Coronary artery (tissue), 2 donors: ENCODE results near the gene DIPK1B.

ENCODE experiments used
- DNase-seq: peaks from one replicate; pipeline ENCODE4 v3.0.0-alpha.2; 2017; ENCODE audit warnings: low spot score
- H3K27ac ChIP-seq, 2 donors: fragments of 200-600 bp; sonication (generic); one replicate each; pipeline ENCODE4 v1.5.1; 2016 to 2019
- H3K4me3 ChIP-seq: fragments of 200-600 bp; sonication (generic); 2 replicates; pipeline ENCODE4 v1.5.1; 2016; ENCODE audit warnings: mild to moderate bottlenecking, moderate library complexity
- TF ChIP-seq, protein P1 (sequence below): fragments of 200-600 bp; sonication (generic); IDR thresholded peaks from one replicate; pipeline ENCODE4 v1.5.1; 2019; ENCODE audit warnings: antibody characterized with exemption

DIPK1B gene

GRCh38 chr9:136746621-136747020 lies 34.2 kb downstream of the DIPK1B start:
- no peak for DNase-seq
- no peak overlapping the region for H3K27ac ChIP-seq

GRCh38 chr9:136747161-136748060 lies 35.0 kb downstream of the DIPK1B start:
- TF ChIP-seq, protein P1, sequence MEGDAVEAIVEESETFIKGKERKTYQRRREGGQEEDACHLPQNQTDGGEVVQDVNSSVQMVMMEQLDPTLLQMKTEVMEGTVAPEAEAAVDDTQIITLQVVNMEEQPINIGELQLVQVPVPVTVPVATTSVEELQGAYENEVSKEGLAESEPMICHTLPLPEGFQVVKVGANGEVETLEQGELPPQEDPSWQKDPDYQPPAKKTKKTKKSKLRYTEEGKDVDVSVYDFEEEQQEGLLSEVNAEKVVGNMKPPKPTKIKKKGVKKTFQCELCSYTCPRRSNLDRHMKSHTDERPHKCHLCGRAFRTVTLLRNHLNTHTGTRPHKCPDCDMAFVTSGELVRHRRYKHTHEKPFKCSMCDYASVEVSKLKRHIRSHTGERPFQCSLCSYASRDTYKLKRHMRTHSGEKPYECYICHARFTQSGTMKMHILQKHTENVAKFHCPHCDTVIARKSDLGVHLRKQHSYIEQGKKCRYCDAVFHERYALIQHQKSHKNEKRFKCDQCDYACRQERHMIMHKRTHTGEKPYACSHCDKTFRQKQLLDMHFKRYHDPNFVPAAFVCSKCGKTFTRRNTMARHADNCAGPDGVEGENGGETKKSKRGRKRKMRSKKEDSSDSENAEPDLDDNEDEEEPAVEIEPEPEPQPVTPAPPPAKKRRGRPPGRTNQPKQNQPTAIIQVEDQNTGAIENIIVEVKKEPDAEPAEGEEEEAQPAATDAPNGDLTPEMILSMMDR: no peak
- no peak overlapping the region for H3K4me3 ChIP-seq
- DNase-seq: no peak
- no peak overlapping the region for H3K27ac ChIP-seq

More at GRCh38 chr9:136746621-136747020, 34.2 kb downstream of the DIPK1B start:
- H3K4me3 ChIP-seq: no peak overlapping the region
- TF ChIP-seq, protein P1: no peak

DNA sequence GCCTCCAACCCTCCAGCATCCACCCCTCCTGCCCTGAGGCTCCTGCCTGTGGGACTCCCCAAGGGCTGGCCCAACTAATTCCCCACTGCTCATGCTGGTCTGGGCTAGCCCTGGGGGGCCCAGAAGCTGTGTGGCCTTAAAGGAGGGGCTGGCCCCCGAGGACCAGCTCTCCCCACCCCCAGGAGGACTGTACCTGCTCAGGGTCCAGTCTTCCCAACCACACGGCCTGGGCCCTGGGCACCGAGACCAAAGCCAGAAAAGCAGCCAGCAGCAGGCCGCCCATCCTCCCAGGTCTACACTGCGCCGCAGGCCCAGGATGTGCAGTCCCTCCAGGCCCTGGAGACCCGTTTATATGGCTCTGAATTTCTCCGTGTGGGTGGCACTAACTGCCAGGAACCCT lies 35.8 kb downstream of the DIPK1B start, which contains the start of gene LCN6:
LCN6 (minus strand) TSS at position 325 of the 400 bp plus-strand sequence; CDS start at position 283, 42 bp downstream.
- Histone ChIP-seq H3K27ac (peak within 1 kb of the TSS in 1 of 2 donors; percentile 25), H3K4me3 (no peak within 1 kb of the TSS)
- TF ChIP-seq, protein P1: no peak

GRCh38 chr9:136748666-136749611 lies 36.6 kb downstream of the DIPK1B start:
- Histone ChIP-seq H3K4me3 (no peak overlapping the region), H3K27ac (peak overlapping the region in 1 of 2 donors; percentile 25)
- TF ChIP-seq, protein P1: no peak
- DNase-seq: no peak

More for the DNA sequence above, 35.8 kb downstream of the DIPK1B start, which contains the start of gene LCN6:
- no peak for DNase-seq

GRCh38 chr9:136750526-136750925 lies 38.2 kb downstream of the DIPK1B start:
- H3K4me3 ChIP-seq: no peak overlapping the region
- TF ChIP-seq, protein P1: no peak
- no peak for DNase-seq

DNA sequence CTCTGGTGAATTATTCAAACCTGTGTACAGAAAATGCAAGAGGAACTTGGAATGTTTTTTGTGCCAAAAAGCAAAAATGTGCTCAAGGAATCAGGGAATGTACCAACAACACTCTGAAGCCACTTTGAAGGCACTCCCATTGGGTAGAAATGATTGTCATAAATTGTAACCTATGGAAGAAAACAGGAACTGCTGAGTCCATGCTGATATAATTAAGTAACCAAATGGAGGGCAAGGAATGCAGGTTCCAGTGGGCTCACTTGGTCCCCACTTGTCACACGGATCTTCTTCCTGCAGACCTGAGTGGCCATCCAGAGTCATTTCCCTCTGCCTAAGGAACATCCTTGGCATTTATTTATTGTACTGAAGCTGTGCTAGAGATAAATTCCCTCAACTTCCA lies 38.9 kb downstream of the DIPK1B start:
- no peak overlapping the region for H3K4me3 ChIP-seq

More at GRCh38 chr9:136750526-136750925, 38.2 kb downstream of the DIPK1B start:
- no peak overlapping the region for H3K27ac ChIP-seq

More for the DNA sequence above, 38.9 kb downstream of the DIPK1B start:
- TF ChIP-seq, protein P1: no peak
- no peak overlapping the region for H3K27ac ChIP-seq
- no peak for DNase-seq
